Esophagus muscularis mucosa (tissue), 3 donors: ENCODE measurements around the gene MICALL1.

Experiments used
- CTCF ChIP-seq, 3 experiments: fragments of 200-600 bp in 2 of 3; fragments of 450-650 bp in 1 of 3; sonication (generic) in 2 of 3; IDR thresholded peaks; one replicate each; pipeline ENCODE4 v1.5.1; 2017 to 2019; ENCODE audit warnings: antibody characterized with exemption in 3 of 3, mild to moderate bottlenecking in 2 of 3, moderate library complexity in 1 of 3
- POLR2A ChIP-seq: fragments of 450-650 bp; IDR thresholded peaks from one replicate; pipeline ENCODE4 v1.6.1; 2017; ENCODE audit warnings: antibody characterized with exemption, moderate library complexity, mild to moderate bottlenecking, low read depth
- POLR2AphosphoS5 ChIP-seq, 2 donors: sonication (generic); formaldehyde crosslinking; IDR thresholded peaks; one replicate each; pipeline ENCODE4 v1.6.1; 2017; ENCODE audit warnings: antibody characterized with exemption in 2 of 2

DNA sequence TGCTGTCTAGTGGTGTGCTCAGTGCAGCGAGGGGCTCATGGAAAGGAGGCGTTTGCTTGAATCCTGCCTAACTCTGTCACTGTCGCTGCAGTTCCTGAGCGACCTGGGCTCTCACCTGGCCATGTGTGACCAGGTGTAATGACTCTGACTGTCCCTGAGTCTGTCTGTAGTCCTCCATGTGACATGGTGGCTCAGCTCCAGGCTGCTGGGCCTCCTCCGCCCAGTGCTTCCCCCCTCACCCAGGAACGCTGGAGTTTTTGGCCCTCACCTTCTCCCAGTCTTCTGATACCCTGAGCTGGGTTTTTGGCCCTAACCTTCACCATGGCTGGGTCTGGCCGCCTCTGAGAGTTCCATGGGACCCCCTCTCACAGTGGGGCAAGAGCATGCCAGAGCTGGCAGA is 20.3 kb downstream of the MICALL1 start:
- TF ChIP-seq POLR2A: no peak
- TF ChIP-seq CTCF (IDR thresholded peaks at IDR 0.05): no peak
- no peak for TF ChIP-seq POLR2AphosphoS5 (IDR thresholded peaks at IDR 0.05)
